Astrocyte (in vitro differentiated cells and primary cell): ENCODE results near the gene CGB1. TPM values are rescaled to one million over a fixed set of nuclear protein-coding genes. Genes with fewer than 3 reads are reported as not detected.

Source experiments
- DNase-seq: peaks from one replicate; pipeline ENCODE4 v3.0.0-alpha.2; 2010; ENCODE audit warnings: low read depth
- FAIRE-seq: peaks from 2 replicates; lab custom pipeline; 2011; peaks lifted over from hg19 to GRCh38; lab: Jason Lieb, UNC
- H2AFZ ChIP-seq: 2 replicates; pipeline ENCODE4 v1.6.0; 2012; ENCODE audit warnings: low read depth, low read length, inconsistent platforms
- H3K27ac ChIP-seq: 2 replicates; pipeline ENCODE4 v1.5.1; 2011; ENCODE audit warnings: low read depth, low read length, inconsistent platforms
- H3K27me3 ChIP-seq: 2 replicates; pipeline ENCODE4 v1.6.0; 2011; ENCODE audit warnings: low read length, inconsistent platforms; ENCODE audit not compliant: insufficient read depth
- H3K36me3 ChIP-seq: 2 replicates; pipeline ENCODE4 v1.5.1; 2011; ENCODE audit warnings: low read length, inconsistent platforms; ENCODE audit not compliant: insufficient read depth
- H3K4me1 ChIP-seq: 2 replicates; pipeline ENCODE4 v1.5.1; 2011; ENCODE audit warnings: low read length, inconsistent platforms; ENCODE audit not compliant: insufficient read depth
- H3K4me2 ChIP-seq: 2 replicates; pipeline ENCODE4 v1.6.0; 2012; ENCODE audit warnings: low read length, inconsistent platforms
- H3K4me3 ChIP-seq: 2 replicates; pipeline ENCODE4 v1.5.1; 2011; ENCODE audit warnings: low read depth, mild to moderate bottlenecking, low read length, inconsistent platforms; ENCODE audit not compliant: insufficient read depth
- H3K79me2 ChIP-seq: 2 replicates; pipeline ENCODE4 v1.6.0; 2012; ENCODE audit warnings: mild to moderate bottlenecking, low read length, inconsistent platforms; ENCODE audit not compliant: insufficient read depth
- H3K9ac ChIP-seq: 2 replicates; pipeline ENCODE4 v1.6.0; 2012; ENCODE audit warnings: mild to moderate bottlenecking, low read length, inconsistent platforms
- H3K9me3 ChIP-seq: 2 replicates; pipeline ENCODE4 v1.5.1; 2012; ENCODE audit warnings: low read depth, mild to moderate bottlenecking, low read length, inconsistent platforms; ENCODE audit not compliant: insufficient read depth
- H4K20me1 ChIP-seq: 2 replicates; pipeline ENCODE4 v1.6.0; 2012; ENCODE audit warnings: low read length, inconsistent platforms; ENCODE audit not compliant: insufficient read depth
- H3K27ac Mint-ChIP-seq: one replicate; pipeline ENCODE4 v1.8.0; 2021; ENCODE audit warnings: mild to moderate bottlenecking, mixed read lengths; ENCODE audit not compliant: unreplicated experiment
- H3K27me3 Mint-ChIP-seq: one replicate; pipeline ENCODE4 v1.8.0; 2021; ENCODE audit warnings: low read depth, mixed read lengths; ENCODE audit not compliant: unreplicated experiment
- H3K36me3 Mint-ChIP-seq: one replicate; pipeline ENCODE4 v1.8.0; 2021; ENCODE audit warnings: low read depth, mixed read lengths; ENCODE audit not compliant: unreplicated experiment
- H3K4me1 Mint-ChIP-seq: one replicate; pipeline ENCODE4 v1.8.0; 2021; ENCODE audit warnings: low read depth, mixed read lengths; ENCODE audit not compliant: unreplicated experiment
- H3K4me3 Mint-ChIP-seq: one replicate; pipeline ENCODE4 v1.8.0; 2021; ENCODE audit warnings: mild to moderate bottlenecking, moderate library complexity, mixed read lengths; ENCODE audit not compliant: unreplicated experiment
- H3K9me3 Mint-ChIP-seq: one replicate; pipeline ENCODE4 v1.8.0; 2021; ENCODE audit warnings: mild to moderate bottlenecking, mixed read lengths; ENCODE audit not compliant: unreplicated experiment
- CTCF ChIP-seq: IDR thresholded peaks from 2 replicates; pipeline ENCODE4 v1.5.1; 2011; ENCODE audit warnings: low read depth, mild to moderate bottlenecking, inconsistent platforms, low read length, moderate library complexity; ENCODE audit not compliant: insufficient read depth
- EZH2 ChIP-seq: IDR thresholded peaks from 2 replicates; pipeline ENCODE4 v1.6.1; 2012; ENCODE audit warnings: mild to moderate bottlenecking, low read length, inconsistent platforms; ENCODE audit not compliant: insufficient read depth
- total RNA-seq: library from RNA; stranded (reverse); gene quantifications from 2 replicates; pipeline ENCODE4 v1.2.1, GENCODE V29; 2021

Gene CGB1
- total RNA-seq, 1 donor from 2014 or later: 2.3 TPM

GRCh38 chr19:48989701-48990291, 46.9 kb downstream of the CGB1 start:
- Histone ChIP-seq H4K20me1 (peaks cover 27% of the 10 kb centered on the region), H3K9ac (no peak overlapping the region), H3K9me3 (no peaks in the 10 kb centered on the region), H3K27me3 (no peaks in the 10 kb centered on the region), H3K27ac (no peak overlapping the region), H3K4me2 (peak overlapping the region; percentile 28), H3K4me1 (peaks cover 20% of the 10 kb centered on the region), H3K79me2 (peaks cover 43% of the 10 kb centered on the region), H3K36me3 (peaks cover 9% of the 10 kb centered on the region), H3K4me3 (no peak overlapping the region), H2AFZ (no peak overlapping the region)
- H3K36me3 Mint-ChIP-seq: peaks cover 15% of the 10 kb centered on the region
- H3K27me3 Mint-ChIP-seq: no peaks in the 10 kb centered on the region
- H3K4me3 Mint-ChIP-seq: peak overlapping the region; percentile 79
- peaks cover 18% of the 10 kb centered on the region for H3K4me1 Mint-ChIP-seq
- FAIRE-seq (no peak), DNase-seq (no peak)
- H3K9me3 Mint-ChIP-seq: peaks cover 2% of the 10 kb centered on the region
- no peak overlapping the region for H3K27ac Mint-ChIP-seq
- no peak for TF ChIP-seq CTCF

GRCh38 chr19:48988860-48989259, 47.8 kb downstream of the CGB1 start:
- no peak overlapping the region for H3K4me3 ChIP-seq
- peaks cover 14% of the 10 kb centered on the region for H3K4me1 Mint-ChIP-seq
- H3K36me3 ChIP-seq: peaks cover 9% of the 10 kb centered on the region
- DNase-seq: no peak
- peaks cover 13% of the 10 kb centered on the region for H3K4me1 ChIP-seq
- peaks cover 33% of the 10 kb centered on the region for H3K79me2 ChIP-seq
- no peak overlapping the region for H3K27ac ChIP-seq
- H3K9ac ChIP-seq: no peak overlapping the region
- H2AFZ ChIP-seq: no peak overlapping the region
- H3K4me3 Mint-ChIP-seq: no peak overlapping the region
- peaks cover 15% of the 10 kb centered on the region for H3K36me3 Mint-ChIP-seq
- H3K27me3 Mint-ChIP-seq: no peaks in the 10 kb centered on the region
- no peaks in the 10 kb centered on the region for H3K9me3 ChIP-seq
- no peaks in the 10 kb centered on the region for H3K27me3 ChIP-seq
- H3K4me2 ChIP-seq: no peak overlapping the region
- no peak for FAIRE-seq
- TF ChIP-seq CTCF (no peak), EZH2 (no peak)
- peaks cover 27% of the 10 kb centered on the region for H4K20me1 ChIP-seq
- H3K9me3 Mint-ChIP-seq: peaks cover 2% of the 10 kb centered on the region
- no peak overlapping the region for H3K27ac Mint-ChIP-seq

GRCh38 chr19:48988286-48988685, 48.4 kb downstream of the CGB1 start:
- Histone ChIP-seq H3K9me3 (no peaks in the 10 kb centered on the region), H3K27me3 (no peaks in the 10 kb centered on the region), H3K79me2 (peaks cover 31% of the 10 kb centered on the region), H3K4me3 (no peak overlapping the region), H3K27ac (no peak overlapping the region), H2AFZ (no peak overlapping the region), H4K20me1 (peaks cover 27% of the 10 kb centered on the region), H3K36me3 (peaks cover 9% of the 10 kb centered on the region), H3K9ac (no peak overlapping the region), H3K4me1 (peaks cover 13% of the 10 kb centered on the region), H3K4me2 (no peak overlapping the region)
- H3K27me3 Mint-ChIP-seq: no peaks in the 10 kb centered on the region
- no peak overlapping the region for H3K27ac Mint-ChIP-seq
- DNase-seq: no peak
- TF ChIP-seq EZH2 (no peak), CTCF (no peak)
- peaks cover 2% of the 10 kb centered on the region for H3K9me3 Mint-ChIP-seq
- H3K4me1 Mint-ChIP-seq: peaks cover 14% of the 10 kb centered on the region
- H3K36me3 Mint-ChIP-seq: peaks cover 15% of the 10 kb centered on the region
- H3K4me3 Mint-ChIP-seq: no peak overlapping the region
- no peak for FAIRE-seq
